Neuronal stem cell (in vitro differentiated cells): ENCODE measurements around the gene SLC17A2.

Source experiments
- DNase-seq: peaks from one replicate; pipeline ENCODE4 v3.0.0-alpha.2; 2013; ENCODE audit warnings: low spot score
- H2AFZ ChIP-seq: one replicate; pipeline ENCODE4 v1.6.1; 2013; ENCODE audit warnings: mild to moderate bottlenecking, low read length, inconsistent platforms
- H2AK5ac ChIP-seq: 2 replicates; pipeline ENCODE4 v1.6.1; 2013; ENCODE audit warnings: low read depth, mild to moderate bottlenecking, inconsistent platforms, low read length, moderate library complexity, mixed read lengths
- H2BK120ac ChIP-seq: 2 replicates; pipeline ENCODE4 v1.6.1; 2013; ENCODE audit warnings: low read depth, mild to moderate bottlenecking, inconsistent platforms, low read length, moderate library complexity, mixed read lengths
- H2BK12ac ChIP-seq: one replicate; pipeline ENCODE4 v1.6.1; 2013; ENCODE audit warnings: low read length, inconsistent platforms
- H2BK15ac ChIP-seq: 2 replicates; pipeline ENCODE4 v1.6.1; 2013; ENCODE audit warnings: mild to moderate bottlenecking, low read length, inconsistent platforms, mixed read lengths
- H2BK5ac ChIP-seq: one replicate; pipeline ENCODE4 v1.6.1; 2013; ENCODE audit warnings: inconsistent platforms, mild to moderate bottlenecking, low read length, moderate library complexity
- H3K14ac ChIP-seq: one replicate; pipeline ENCODE4 v1.6.1; 2013; ENCODE audit warnings: low read length, inconsistent platforms
- H3K18ac ChIP-seq: 2 replicates; pipeline ENCODE4 v1.6.1; 2013; ENCODE audit warnings: low read length, inconsistent platforms
- H3K23ac ChIP-seq: 2 replicates; pipeline ENCODE4 v1.6.1; 2013; ENCODE audit warnings: low read depth, mild to moderate bottlenecking, mixed read lengths, low read length, inconsistent platforms; ENCODE audit not compliant: poor library complexity
- H3K27ac ChIP-seq: replicated peaks from 3 replicates; pipeline ENCODE4 v1.5.1; 2013; ENCODE audit warnings: low read length, inconsistent platforms
- H3K27me3 ChIP-seq, 3 experiments: 2 replicates each; pipeline ENCODE4 v1.6.1; 2013; ENCODE audit warnings: low read length in 3 of 3, mild to moderate bottlenecking in 2 of 3, inconsistent platforms in 1 of 3, low read depth in 1 of 3, mixed read lengths in 1 of 3, moderate library complexity in 1 of 3; ENCODE audit not compliant: control insufficient read depth in 3 of 3, insufficient read depth in 3 of 3
- H3K36me3 ChIP-seq, 2 donors: replicated peaks in 1 of 2; 2 replicates each; pipeline ENCODE4 v1.6.1; 2013; ENCODE audit warnings: low read length in 2 of 2; ENCODE audit not compliant: control insufficient read depth in 2 of 2, insufficient read depth in 2 of 2
- H3K4ac ChIP-seq: 2 replicates; pipeline ENCODE4 v1.6.1; 2013; ENCODE audit warnings: inconsistent platforms, mild to moderate bottlenecking, low read length, moderate library complexity
- H3K4me1 ChIP-seq, 2 donors: 1 replicate in 1 of 2; 2 replicates in 1 of 2; pipeline ENCODE4 v1.6.1; 2013; ENCODE audit warnings: low read length in 2 of 2, low read depth in 1 of 2; ENCODE audit not compliant: control insufficient read depth in 2 of 2, insufficient read depth in 1 of 2
- H3K4me2 ChIP-seq: one replicate; pipeline ENCODE4 v1.6.1; 2013; ENCODE audit warnings: mild to moderate bottlenecking, low read length, inconsistent platforms; ENCODE audit not compliant: insufficient read depth, poor library complexity, severe bottlenecking
- H3K4me3 ChIP-seq, 2 donors: 2 replicates each; pipeline ENCODE4 v1.5.1; 2013; ENCODE audit warnings: low read length in 2 of 2, mild to moderate bottlenecking in 2 of 2, inconsistent platforms in 1 of 2, moderate library complexity in 1 of 2
- H3K79me1 ChIP-seq: one replicate; pipeline ENCODE4 v1.6.1; 2013; ENCODE audit warnings: low read depth, mild to moderate bottlenecking, inconsistent platforms, low read length, moderate library complexity
- H3K9ac ChIP-seq: one replicate; pipeline ENCODE4 v1.6.1; 2013; ENCODE audit warnings: mild to moderate bottlenecking, low read depth, low read length, inconsistent platforms; ENCODE audit not compliant: poor library complexity
- H3K9me3 ChIP-seq, 2 donors: replicated peaks in 1 of 2; 2 replicates each; pipeline versions ENCODE3 to v1.6.1; 2013; ENCODE audit warnings: low read length in 2 of 2, mild to moderate bottlenecking in 2 of 2, inconsistent platforms in 1 of 2, low read depth in 1 of 2, mixed read lengths in 1 of 2, moderate library complexity in 1 of 2; ENCODE audit not compliant: control insufficient read depth in 2 of 2, insufficient read depth in 1 of 2
- H4K8ac ChIP-seq: one replicate; pipeline ENCODE4 v1.6.1; 2013; ENCODE audit warnings: low read depth, mild to moderate bottlenecking, inconsistent platforms, low read length, moderate library complexity
- H4K91ac ChIP-seq: one replicate; pipeline ENCODE4 v1.6.1; 2013; ENCODE audit warnings: low read length, low read depth, mild to moderate bottlenecking, inconsistent platforms; ENCODE audit not compliant: poor library complexity
- WGBS, 2 donors: extraction: QIAGEN DNeasy Blood & Tissue Kit; methylation state at CpG; one replicate each; pipeline ENCODE4 v1.1.7; 2013; ENCODE audit warnings: missing lambda C conversion rate in 2 of 2, mixed read lengths in 1 of 2; ENCODE audit not compliant: insufficient read length in 2 of 2, insufficient replicate concordance in 1 of 2; ENCODE audit errors: extremely low coverage in 2 of 2; 5-methylcytosine and 5-hydroxymethylcytosine counted together

SLC17A2 gene

DNA sequence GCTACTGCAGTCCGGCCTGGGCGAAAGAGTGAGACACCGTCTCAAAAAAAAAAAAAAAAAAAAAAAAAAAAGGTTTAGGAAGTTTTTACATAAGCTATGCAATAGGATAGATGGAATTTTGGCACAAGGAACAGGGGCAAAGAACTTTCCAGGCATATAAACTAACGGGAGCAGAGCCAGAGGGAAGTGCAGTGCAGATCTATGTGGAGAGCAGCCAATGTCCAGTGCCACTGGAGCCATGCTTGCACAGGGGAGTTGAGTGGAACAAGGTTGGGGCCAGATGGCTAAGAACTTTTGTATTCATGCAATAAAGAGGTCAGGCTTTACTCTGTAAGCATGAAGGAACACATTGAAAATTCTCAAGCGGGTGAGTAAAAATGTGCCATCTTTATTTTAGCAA lies 10.8 kb downstream of the SLC17A2 start:
- Histone ChIP-seq H2BK12ac (no peak overlapping the region), H3K27me3 (no peaks in the 10 kb centered on the region), H2BK5ac (no peak overlapping the region), H3K18ac (no peak overlapping the region), H4K8ac (no peak overlapping the region), H3K4ac (no peak overlapping the region), H3K9ac (no peak overlapping the region), H3K9me3 (peaks cover 0 to 1% of the 10 kb centered on the region in 2 donors), H4K91ac (no peak overlapping the region), H3K14ac (no peak overlapping the region), H3K27ac (no peak overlapping the region), H3K4me2 (no peak overlapping the region), H2BK120ac (no peak overlapping the region), H2BK15ac (no peak overlapping the region), H3K79me1 (no peaks in the 10 kb centered on the region), H3K4me3 (no peak overlapping the region), H3K36me3 (no peaks in the 10 kb centered on the region), H2AFZ (no peak overlapping the region), H2AK5ac (no peak overlapping the region), H3K23ac (no peak overlapping the region), H3K4me1 (no peaks in the 10 kb centered on the region)
- WGBS, 2 donors: no CpG with 5 or more reads among the region's 5 CpGs
- no peak for DNase-seq

DNA sequence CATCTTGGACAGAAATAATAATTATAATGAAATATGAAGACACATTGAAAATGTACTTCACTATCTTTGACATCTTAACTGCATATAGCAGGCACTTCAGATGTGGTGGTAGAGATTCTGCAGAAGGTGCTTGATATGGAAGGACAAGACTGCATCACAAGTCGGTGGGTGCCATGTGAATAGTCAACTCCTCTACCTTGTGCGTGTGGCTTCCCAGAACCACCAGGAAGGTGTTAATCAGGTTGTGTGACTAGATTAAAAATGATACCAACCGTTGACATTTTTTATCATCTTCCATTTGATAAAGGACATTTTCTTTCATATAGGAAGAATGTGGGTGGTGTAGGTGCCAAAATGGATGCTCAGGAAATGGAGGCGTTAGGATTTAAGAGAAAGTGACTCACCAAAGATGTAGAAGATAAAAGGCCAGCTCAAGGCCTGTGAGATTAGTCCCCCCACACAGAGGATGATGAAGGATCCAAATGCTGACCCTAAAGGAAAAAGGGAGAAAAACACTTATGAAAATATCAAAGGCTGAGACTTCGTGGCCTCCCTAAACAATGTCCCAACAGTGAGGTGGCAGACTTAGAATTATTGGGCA lies 12.3 kb downstream of the SLC17A2 start:
- DNase-seq: no peak
- H3K27me3 ChIP-seq: no peaks in the 10 kb centered on the region
- peaks cover 0 to 1% of the 10 kb centered on the region in 2 donors for H3K9me3 ChIP-seq

DNA sequence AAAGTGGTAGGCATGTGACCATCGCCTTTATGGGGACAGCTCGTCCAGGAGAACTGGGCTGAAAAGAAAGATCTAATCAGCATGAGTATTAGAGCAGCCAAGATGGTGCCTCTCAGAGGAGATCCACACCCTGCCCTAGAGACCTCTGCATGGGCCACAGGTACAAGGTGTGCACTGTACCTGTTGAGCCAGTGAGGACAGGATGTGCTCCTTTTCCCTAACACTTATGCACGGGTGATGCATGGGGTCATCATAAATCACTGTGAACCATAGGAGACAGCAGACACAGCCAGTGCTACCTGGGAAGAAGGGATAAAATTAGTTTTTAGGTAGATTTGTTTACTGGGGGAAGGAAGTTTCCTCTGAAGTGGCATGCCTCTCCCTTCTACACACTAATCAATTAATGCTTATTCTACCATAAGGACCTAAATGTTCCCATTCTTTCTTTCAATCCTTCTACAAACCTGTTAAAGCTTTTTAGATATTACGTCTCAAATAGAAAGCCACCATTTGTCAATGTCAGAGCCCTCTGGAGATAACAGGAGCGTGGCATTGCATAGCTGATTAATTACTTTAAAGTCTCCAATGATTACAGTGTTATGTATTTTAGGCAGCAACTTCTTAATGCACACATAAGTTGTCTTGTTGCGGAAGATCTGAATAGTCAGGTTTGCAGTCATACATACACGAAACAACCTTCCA lies 13.6 kb downstream of the SLC17A2 start:
- Histone ChIP-seq H3K23ac (no peak overlapping the region), H3K4me2 (no peak overlapping the region), H3K9ac (no peak overlapping the region), H3K4me3 (no peak overlapping the region), H3K4me1 (no peaks in the 10 kb centered on the region), H2BK120ac (no peak overlapping the region), H3K36me3 (no peaks in the 10 kb centered on the region), H2AK5ac (no peak overlapping the region), H3K27me3 (no peaks in the 10 kb centered on the region), H3K18ac (no peak overlapping the region), H2BK12ac (no peak overlapping the region), H3K79me1 (no peaks in the 10 kb centered on the region), H2AFZ (no peak overlapping the region), H2BK15ac (no peak overlapping the region), H3K14ac (no peak overlapping the region), H3K27ac (no peak overlapping the region), H3K4ac (no peak overlapping the region), H4K91ac (no peak overlapping the region), H4K8ac (no peak overlapping the region), H2BK5ac (no peak overlapping the region), H3K9me3 (peaks cover 0 to 1% of the 10 kb centered on the region in 2 donors)
- no peak for DNase-seq
- no CpG with 5 or more reads among the region's 7 CpGs for WGBS, 2 donors

More for the DNA sequence above, 12.3 kb downstream of the SLC17A2 start:
- no peak overlapping the region for H3K4me3 ChIP-seq
- no peak overlapping the region for H3K14ac ChIP-seq
- H3K18ac ChIP-seq: no peak overlapping the region
- H3K27ac ChIP-seq: no peak overlapping the region
- no peak overlapping the region for H4K8ac ChIP-seq
- no peak overlapping the region for H2BK12ac ChIP-seq
- no peak overlapping the region for H2AK5ac ChIP-seq
- H3K4ac ChIP-seq: no peak overlapping the region
- no CpG with 5 or more reads among the region's 5 CpGs for WGBS, 2 donors
- no peak overlapping the region for H2BK5ac ChIP-seq
- H2BK15ac ChIP-seq: no peak overlapping the region
- H3K23ac ChIP-seq: no peak overlapping the region
- no peaks in the 10 kb centered on the region for H3K36me3 ChIP-seq
- no peak overlapping the region for H3K4me2 ChIP-seq
- H2AFZ ChIP-seq: no peak overlapping the region
- no peak overlapping the region for H3K9ac ChIP-seq
- no peak overlapping the region for H4K91ac ChIP-seq
- no peaks in the 10 kb centered on the region for H3K79me1 ChIP-seq
- H3K4me1 ChIP-seq: no peaks in the 10 kb centered on the region
- H2BK120ac ChIP-seq: no peak overlapping the region

DNA sequence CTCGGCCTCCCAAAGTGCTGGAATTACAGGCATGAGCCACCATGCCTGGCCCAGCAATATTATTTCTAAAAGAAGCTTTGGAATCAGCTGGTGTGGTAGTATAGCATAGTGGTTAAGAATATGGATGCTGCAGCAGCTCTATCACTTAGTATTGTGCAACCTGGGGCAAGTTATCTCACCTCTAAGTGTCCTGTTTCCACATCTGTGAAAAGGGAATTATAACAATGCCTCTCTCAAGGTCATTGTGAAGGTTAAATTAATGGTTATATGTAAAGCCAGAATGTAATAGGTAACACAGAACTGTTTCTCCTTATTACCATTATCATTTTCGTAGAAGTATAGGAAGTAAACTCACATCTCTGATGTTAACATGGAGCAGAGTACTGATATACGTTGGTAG lies 14.2 kb downstream of the SLC17A2 start:
- WGBS, 2 donors: no CpG with 5 or more reads among the region's 3 CpGs
- H3K79me1 ChIP-seq: no peaks in the 10 kb centered on the region
- no peak overlapping the region for H3K27ac ChIP-seq

More for the DNA sequence above, 14.2 kb downstream of the SLC17A2 start:
- H4K8ac ChIP-seq: no peak overlapping the region
- no peak overlapping the region for H2BK120ac ChIP-seq
- no peak for DNase-seq
- no peak overlapping the region for H2AK5ac ChIP-seq
- H3K4me3 ChIP-seq: no peak overlapping the region
- H3K4ac ChIP-seq: no peak overlapping the region
- no peak overlapping the region for H2BK15ac ChIP-seq
- no peak overlapping the region for H3K9ac ChIP-seq
- no peaks in the 10 kb centered on the region for H3K36me3 ChIP-seq
- H2AFZ ChIP-seq: no peak overlapping the region
- H3K9me3 ChIP-seq: peaks cover 0 to 1% of the 10 kb centered on the region in 2 donors
- no peak overlapping the region for H3K4me2 ChIP-seq
- H3K4me1 ChIP-seq: no peaks in the 10 kb centered on the region
- H3K14ac ChIP-seq: no peak overlapping the region
- H2BK5ac ChIP-seq: no peak overlapping the region
- no peak overlapping the region for H3K18ac ChIP-seq
- H3K27me3 ChIP-seq: no peaks in the 10 kb centered on the region
- H4K91ac ChIP-seq: no peak overlapping the region
- H2BK12ac ChIP-seq: no peak overlapping the region
- no peak overlapping the region for H3K23ac ChIP-seq
